ENCODE results near the gene PHLDB1. TPM values are rescaled to one million over a fixed set of nuclear protein-coding genes. Genes with fewer than 3 reads are reported as not detected.

PHLDB1 gene
- total RNA-seq, 1 donor from 2014 or later, result 135 TPM

DNA sequence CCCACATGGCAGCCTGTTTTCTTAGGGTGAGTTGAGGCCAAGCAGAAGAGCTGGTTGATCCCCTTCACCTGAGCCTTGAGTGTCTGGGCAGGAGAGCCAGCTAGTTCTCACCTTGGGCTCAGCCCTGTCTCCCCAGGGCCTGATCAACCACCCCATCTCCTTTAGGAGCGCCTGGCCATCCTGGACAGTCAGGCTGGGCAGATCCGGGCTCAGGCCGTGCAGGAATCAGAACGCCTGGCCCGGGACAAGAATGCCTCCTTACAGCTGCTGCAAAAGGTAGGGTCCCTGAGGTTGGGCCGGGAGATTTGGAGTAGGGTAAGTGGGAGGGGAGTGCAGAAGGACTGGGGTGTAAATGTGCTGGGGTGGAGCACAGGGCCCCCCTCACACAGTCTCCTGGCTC lies 31.3 kb downstream of the PHLDB1 start:
- DNase-seq (ENCODE audit: low read depth), result no peak

DNA sequence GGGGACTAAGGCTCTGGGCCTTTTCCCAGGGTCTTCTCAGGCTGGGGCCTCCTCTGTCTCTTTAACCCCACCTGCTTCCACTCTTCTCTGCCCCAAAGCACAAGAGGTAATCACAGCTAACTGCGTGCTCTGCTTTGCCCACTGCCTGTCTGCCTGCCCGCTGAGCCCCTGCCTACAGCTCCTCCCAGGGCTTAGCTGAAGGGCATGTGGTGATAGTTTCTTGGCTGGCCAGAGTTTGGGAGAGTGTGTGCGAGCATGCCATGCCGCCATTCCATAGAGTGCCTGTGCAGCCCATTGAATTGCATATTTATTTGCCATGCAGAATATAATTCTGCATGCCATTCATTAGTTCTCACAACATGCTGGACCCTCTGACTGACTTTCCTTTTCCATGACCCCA lies 32.5 kb downstream of the PHLDB1 start:
- DNase-seq (ENCODE audit: low read depth), result no peak

DNA sequence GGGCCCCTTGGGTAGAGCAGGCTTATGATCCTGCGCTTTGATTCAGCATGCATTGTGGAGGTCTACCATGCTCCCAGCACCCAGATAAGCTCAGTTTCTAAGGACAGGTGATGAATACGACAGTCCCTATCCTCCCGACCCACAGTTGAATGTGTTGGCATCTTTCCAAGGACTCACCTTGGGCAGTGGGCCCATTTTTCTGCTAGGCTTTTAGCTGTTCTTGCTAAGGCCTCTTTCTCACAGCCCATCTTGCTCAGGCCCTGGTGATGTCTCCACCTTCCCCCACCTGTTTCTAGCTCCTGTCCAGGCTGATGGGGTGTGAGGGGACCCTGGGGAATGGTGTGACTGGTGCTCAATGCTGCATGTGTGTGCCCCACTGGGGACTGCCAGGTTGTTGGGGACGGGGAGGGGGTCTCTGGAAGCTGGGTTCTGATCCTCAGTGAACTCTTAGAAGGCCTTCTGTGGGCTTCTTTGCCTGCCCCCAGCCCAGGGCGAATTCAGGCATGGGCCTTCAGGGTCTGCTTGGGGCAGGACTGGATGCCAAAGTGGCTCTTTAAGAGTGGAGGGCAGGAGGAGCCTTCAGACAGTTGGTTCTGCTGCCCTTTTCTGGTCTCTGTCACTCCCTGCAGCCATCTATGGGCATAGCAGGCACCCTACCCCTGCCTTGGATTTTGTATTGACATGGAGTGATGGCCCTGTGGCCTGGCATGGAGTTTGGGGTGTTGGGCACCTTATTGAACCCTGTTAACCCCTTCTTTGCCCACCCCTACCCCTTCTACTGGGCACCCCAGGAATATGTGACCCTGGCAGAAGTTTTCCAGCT lies 33.1 kb downstream of the PHLDB1 start:
- peak; percentile 63 for DNase-seq (ENCODE audit: low read depth)

DNA sequence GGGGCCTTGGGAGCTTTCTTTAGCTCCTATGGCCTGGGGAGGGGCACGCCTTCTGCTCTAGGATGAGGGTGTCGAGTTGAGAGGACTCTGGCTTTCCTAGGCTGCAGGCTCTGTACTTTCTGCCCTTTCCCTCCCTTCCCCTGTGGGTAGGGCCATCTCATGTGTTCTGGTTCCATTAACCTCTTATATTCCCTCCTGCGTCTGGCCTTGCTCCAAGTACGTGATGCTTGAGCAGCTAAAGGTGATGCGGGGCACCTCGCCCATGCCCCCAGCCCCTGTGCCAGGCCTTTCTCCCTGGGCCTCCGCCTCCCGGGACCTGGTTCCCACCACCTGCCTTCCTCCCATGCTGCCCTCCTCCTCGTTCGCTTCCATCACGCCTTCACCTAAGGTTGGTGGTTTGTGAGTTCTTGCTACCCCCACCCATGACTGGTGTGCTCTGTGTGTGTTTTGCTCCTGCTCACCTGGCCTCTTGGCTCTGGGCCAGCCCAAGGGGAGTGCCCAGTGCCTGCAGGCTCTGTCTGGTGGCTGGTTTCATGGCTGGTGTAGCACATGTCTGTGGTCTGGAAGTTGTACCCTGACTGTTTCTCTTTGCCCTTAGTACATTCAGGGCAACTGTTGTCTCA lies 34.1 kb downstream of the PHLDB1 start:
- peak; percentile 71 for DNase-seq (ENCODE audit: low read depth)

DNA sequence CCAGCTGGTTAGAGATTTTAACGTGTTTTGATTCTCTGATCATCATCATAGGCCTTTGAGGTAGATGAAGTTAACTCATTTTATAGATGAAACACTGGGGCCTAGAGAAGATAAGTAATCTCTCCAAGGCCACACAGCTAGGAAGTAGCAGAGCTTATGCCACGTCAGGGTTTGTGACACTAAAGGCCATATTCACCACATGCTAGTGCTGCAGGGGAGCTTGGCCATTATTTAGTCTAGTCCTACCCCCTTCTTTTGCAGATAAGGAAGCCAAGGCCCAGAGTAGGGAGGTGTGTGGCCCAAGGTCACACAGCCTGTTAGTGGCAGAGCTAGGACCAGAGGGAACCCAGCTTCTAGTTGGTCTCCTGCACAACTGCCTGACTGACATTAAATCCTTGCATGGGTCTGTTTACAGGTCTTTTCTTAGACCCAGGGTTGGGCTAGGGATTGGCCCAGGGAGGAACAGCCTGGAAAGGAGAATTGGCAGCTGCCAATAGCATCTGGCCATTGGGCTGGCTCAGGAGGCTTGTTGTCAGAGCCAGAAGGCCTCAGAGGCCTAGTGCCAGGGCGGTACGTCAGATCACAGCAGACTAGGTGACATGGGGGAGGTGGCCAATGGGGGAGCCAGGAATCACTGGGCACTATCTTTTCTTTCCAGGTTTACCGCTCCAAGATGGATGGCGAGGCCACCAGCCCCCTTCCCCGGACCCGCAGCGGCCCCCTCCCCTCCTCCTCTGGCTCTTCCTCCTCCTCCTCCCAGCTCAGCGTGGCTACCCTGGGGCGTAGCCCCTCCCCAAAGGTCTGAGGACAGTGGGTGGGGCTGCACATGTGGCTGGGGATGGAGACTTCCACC lies 36.0 kb downstream of the PHLDB1 start:
- DNase-seq (ENCODE audit: low read depth), result peak; percentile 84

DNA sequence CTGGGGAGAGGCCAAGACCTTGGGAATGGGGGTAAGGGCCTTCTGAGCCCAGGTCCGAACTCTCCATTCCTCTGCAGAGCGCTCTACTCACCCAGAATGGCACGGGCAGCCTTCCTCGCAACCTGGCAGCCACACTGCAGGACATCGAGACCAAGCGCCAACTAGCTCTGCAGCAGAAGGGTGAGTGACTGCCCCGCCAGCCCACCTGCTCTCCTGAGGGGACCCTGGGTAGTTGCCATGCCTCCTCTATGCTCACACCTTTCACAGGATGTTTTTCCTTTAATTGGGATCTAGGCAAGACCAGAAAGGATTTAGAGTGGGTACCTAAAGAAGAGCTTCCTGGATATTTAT lies 36.6 kb downstream of the PHLDB1 start:
- DNase-seq (ENCODE audit: low read depth), result no peak

DNA sequence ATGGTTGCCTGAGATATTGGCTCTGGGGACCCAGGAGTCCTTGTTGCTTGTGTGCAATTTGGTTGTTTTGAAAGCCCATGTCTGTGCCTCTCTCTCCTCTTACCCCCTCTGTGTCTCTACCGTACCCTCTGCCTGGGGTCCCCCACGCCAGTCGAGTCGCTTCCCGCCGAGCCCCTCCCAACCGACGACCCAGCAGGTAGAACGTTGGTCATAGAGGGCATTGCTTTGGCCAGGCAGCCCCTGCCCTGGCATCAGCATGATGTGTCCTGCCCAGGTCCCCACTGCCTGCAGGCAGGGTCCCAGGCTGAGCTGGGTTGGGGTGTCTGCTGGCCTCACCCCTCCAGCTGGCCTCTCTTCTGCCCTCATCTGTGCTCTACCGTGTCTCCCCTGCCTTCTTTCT lies 37.1 kb downstream of the PHLDB1 start:
- no peak for DNase-seq (ENCODE audit: low read depth)

DNA sequence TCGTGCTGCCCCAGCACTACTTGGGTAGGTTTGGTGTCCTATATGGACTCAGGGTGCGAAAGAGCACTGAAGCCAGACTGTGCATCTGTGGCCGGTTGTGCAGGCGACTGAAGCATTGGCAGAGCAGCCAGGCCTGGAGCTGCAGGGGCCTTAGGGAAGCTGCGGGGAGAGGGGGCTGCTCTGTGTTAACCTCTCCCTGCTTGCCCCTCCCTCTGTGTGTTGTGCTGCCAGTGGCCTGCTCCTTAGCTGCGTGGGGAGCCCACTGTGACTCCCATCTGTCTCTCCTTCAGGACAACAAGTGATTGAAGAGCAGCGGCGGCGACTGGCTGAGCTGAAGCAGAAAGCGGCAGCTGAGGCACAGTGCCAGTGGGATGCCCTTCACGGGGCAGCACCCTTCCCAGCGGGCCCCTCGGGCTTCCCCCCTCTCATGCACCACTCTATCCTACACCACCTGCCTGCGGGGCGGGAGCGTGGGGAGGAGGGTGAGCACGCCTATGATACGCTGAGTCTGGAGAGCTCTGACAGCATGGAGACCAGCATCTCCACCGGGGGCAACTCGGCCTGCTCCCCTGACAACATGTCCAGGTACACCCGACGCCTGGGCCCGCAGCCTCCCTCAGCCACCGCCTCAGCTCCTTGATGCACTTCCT lies 37.8 kb downstream of the PHLDB1 start:
- DNase-seq (ENCODE audit: low read depth), result no peak

DNA sequence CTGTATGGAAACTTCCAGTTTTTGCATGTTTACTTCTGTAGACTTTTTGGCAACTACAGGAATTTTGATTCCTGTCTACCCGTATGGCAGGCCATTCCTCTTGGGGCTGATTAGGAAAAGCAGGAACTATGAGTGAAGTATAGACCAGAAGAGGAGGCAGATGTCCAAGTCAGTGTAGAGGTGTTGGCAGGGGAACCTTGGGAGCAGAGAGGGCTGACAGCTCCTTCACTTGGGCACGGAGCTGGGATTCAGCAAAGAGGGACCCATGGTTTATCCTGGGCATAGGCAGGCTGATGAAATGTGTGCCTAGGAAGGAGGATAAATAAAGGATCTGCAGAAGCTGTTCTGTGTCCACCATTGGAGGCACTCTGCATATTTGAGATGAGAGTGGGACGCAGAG lies 39.0 kb downstream of the PHLDB1 start:
- DNase-seq (ENCODE audit: low read depth), result no peak

DNA sequence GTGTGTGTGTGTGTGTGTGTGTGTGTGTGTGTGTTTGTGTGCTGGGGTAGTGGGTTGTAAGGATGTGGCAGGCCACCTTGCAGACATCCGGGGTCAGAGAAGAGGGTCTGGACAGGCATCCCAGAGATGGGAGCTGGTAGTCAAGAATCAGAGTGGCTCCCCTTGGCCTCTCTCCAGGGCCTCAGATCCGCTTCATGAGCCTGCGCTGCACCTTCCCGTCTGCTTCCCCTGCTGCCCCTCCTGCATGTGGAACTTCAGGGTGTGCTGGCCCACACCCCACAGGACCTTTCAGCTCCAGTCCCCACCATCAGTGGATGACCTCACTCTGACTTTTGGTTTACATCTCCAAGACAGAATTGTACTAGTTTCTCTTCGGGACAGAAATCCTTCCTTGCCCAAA lies 40.9 kb downstream of the PHLDB1 start:
- no peak for DNase-seq (ENCODE audit: low read depth)

DNA sequence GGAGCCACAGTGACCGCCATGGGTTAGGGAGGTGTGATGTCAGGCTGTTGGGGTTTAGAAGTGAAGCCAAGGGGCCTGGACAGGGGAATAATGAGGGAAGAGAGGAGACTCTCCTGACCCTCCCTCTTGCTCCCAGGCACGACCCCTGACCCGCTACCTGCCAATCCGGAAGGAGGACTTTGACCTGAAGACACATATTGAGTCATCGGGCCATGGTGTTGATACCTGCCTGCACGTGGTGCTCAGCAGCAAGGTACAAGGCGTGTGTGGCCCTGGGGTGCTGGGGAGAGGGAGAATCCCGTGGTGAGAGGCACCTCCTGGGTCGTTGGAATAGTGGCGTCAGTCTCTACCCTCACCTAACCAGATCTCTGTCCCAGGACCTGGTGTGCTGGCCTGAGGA lies 42.5 kb downstream of the PHLDB1 start:
- DNase-seq (ENCODE audit: low read depth), result no peak

DNA sequence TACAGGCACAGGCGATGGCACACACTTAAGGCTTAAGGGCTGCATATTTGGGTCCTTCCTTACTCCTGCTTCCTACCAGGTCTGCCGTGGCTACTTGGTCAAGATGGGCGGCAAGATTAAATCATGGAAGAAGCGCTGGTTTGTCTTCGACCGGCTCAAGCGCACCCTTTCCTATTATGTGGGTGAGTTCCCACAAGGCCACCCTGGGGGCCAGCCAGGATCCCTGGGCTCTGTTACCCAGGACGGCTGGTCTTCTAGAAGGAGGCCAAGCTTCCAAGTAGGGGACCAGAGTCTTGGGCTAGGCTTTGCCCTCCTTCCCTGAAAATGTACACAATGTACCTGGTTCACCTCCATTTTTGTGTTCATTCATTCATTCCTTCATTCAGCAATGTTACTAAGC lies 43.0 kb downstream of the PHLDB1 start:
- no peak for DNase-seq (ENCODE audit: low read depth)

DNA sequence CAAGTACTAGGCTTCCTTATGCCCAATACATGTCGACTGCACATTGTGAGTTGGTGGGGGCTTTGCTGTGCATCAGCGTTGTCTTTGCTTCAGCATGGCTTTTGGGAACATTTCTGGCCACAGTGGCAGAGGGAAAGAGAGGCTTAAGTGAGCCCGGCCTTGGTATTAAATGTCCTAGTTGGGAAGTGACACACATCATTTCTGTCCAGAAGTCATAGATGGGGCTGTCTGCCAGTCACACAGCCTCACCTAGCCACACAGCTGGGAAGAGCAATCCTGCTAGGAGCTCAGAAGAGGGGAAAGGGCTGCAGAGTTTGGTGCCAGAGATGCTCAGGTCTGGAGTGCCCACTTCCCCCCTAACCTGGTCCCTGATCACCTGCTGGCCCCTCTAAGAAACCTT lies 44.4 kb downstream of the PHLDB1 start:
- DNase-seq (ENCODE audit: low read depth), result no peak

DNA sequence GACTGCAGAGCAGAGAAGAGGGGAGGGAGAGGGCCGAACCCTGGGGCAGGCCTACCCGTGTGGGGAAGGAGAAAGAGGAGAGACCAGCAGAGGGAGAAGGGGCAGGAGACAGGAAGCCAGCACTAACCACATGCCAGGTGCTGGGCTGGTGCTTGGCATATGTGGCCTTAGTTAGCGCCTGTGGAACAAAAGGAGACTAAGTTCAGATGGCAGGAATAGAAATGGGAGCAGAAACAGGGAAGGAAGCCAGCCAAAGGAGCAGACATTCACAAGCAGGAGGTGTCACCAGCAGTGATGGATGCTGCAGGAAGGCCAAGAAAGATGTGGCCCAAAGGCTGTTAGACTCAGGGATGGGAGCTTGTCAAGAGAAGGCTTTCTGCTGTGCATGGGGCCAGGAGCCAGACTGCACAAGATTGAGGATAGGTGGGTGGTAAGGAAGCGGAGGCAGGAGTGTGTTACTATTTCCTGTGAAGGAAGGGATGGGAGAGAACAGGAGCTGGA lies 45.3 kb downstream of the PHLDB1 start:
- DNase-seq (ENCODE audit: low read depth), result peak; percentile 91

DNA sequence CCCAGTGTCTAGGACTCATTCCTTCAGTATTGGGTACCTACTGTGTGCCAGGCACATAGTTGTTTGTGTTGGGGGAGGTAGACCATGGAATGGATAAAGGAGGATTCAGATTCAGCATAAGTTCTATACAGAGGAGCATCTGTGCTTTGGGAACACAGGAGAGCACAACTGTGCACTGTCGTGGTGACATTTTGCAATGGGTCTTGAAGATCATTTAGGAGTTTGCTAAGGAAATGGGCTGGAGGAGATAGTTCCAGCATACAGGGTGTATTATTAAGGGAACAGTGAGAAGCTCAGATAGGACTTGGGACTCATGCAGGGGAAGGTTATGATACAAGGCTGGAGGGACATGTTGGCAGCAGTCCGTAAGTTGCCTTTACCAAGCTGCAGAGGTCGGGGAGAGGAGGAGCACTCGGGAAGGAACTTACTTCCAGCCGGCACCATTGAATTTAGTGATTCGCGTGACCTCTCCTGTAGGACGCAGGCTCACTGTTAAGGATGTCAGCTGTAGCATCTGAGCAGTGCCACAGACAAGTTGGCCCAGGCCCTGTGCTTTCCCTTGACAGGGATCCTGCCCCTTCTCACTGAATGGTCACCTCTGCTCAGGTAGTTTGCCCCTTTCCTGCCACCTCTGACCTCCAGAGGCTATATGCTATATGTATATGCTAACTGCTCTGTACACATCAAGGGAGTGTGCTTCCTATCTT lies 46.4 kb downstream of the PHLDB1 start:
- no peak for DNase-seq (ENCODE audit: low read depth)

DNA sequence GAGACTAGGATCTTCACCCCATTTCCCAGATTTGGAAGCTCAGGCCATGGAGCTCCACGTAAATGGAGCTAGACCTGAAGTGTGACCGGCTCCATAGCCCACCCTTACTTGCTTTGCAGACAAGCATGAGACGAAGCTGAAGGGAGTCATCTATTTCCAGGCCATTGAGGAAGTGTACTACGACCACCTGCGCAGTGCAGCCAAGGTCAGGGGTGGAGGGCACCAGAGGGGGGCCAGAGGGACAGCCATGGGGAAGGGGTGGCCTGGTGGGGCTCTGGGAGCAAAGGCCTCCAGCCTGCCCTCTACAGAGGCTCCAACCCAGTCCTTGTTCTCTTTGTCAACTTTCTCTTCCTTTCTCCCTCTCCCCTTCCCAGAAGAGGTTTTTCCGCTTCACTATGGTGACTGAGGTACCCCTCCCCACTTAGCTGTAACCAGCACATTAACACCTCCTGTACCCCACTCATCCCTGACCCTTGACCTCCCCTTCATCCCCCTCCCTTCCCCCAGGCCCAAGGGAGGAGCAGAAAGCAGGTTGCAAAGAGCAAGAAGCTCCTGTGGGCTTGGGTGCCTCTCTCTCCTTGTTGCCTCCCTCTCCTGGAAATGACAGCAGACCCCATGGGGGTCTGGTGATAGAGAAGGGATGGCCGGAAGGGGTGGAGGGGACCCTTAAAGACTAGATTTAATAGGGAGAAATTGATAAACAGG lies 48.2 kb downstream of the PHLDB1 start:
- no peak for DNase-seq (ENCODE audit: low read depth)

DNA sequence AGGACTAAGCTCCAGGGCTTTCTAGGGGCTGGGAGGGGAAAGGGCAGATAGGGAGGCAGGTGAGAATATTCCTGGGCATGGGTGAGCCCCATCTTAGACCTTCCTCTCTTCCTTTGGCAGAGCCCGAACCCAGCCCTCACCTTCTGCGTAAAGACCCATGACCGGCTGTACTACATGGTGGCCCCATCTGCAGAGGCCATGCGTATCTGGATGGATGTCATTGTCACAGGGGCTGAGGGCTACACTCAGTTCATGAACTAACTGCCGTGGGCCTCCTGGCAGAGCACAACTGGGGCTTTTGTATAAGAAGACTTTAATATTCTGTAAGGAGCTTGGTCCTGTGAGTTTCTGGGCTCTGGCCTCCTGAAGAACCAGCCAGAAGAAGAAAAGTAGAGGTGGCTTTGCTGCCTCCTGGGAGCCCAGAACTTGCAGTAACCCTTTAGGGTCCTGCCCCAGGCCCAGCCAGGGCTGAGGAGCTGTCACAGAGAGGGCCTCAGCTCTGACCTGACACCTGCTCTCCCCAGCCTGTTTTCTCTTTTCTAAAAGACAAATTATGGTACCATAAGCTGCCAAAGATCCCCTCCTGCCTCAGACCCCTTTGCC lies 49.2 kb downstream of the PHLDB1 start:
- no peak for DNase-seq (ENCODE audit: low read depth)

DNA sequence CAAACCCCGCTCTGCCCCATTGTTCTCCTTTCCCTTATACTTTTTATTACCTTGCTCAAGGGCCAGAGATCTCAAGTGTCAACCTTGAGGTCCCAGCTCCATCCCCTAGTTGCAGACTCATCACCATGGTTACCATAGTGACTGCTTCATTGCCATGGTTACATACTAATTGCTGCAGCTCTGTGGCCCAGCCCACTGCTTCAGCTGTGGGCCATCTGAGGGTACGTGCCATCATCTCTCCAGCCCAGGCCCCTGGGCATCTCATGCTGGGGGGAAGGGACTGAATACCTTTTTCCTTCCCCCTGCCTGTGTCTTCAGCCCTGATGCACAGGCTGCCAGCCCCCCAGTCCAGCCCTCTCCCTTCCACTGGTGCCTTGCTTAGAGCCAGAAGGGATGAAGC lies 49.8 kb downstream of the PHLDB1 start:
- DNase-seq (ENCODE audit: low read depth), result no peak

DNA sequence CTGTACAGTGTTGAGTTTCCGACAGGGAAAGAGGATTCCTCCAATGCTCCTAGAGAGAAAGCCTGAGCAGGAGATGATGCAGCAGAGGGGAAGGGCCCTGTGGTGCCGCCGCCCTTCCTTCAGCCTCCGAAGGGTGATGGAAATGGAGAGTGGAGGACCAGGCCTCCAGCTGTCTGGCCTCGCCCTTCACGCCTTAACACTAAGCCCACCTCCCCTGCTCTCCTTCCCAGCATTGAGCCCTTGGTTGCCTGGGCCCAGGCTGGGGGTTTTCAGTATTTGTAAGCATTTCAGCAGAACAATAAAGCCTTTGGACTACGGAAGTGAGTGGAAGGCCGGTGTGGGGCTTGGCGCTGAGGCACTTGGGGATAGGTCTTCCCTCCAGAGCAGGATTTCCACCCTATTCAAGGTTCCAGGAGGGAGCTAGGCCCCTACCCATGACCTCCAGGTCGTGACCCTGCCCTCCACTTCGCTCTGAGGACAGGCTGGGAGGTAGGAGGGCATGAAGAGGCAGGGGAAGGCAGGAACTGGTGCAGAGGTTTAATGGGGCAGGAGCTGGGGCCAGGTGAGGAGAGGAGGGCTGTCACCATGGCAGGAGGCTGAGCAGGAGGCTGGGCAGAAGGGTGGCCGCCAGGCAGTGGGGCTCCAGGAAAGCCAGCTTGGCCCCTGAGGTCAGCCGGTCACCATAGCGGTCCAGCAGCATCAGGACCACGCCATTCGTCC lies 50.5 kb downstream of the PHLDB1 start:
- no peak for DNase-seq (ENCODE audit: low read depth)
